Endothelial cell of umbilical vein (primary cell): ENCODE measurements around the gene INPP4B. TPM values are rescaled to one million over a fixed set of nuclear protein-coding genes. Genes with fewer than 3 reads are reported as not detected.

Experiments
- BruUV-seq: library from RNA; stranded (reverse); fragments of 400-500 nt; replicated peaks from 2 replicates; lab custom pipeline; 2021; lab: Mats Ljungman, UMichigan
- CTCF ChIA-PET: fragments of 300-600, 350-600 bp; sonication (Branson Sonifier 250); formaldehyde crosslinking; loops from one replicate; lab custom pipeline; 2021; ENCODE audit warnings: antibody characterized with exemption, inconsistent platforms; lab: Charles Lee
- POLR2A ChIA-PET: fragments of 300-600, 350-600 bp; sonication (Branson Sonifier 250); formaldehyde crosslinking; loops from one replicate; lab custom pipeline; 2021; ENCODE audit warnings: antibody characterized with exemption, inconsistent platforms; lab: Charles Lee
- DNase-seq: peaks from one replicate; pipeline ENCODE4 v3.0.0-alpha.2; 2011; ENCODE audit warnings: low read depth, low spot score
- FAIRE-seq: peaks from 2 replicates; lab custom pipeline; 2011; peaks lifted over from hg19 to GRCh38; lab: Jason Lieb, UNC
- H2AFZ ChIP-seq: 2 replicates; pipeline ENCODE4 v1.6.0; 2012; ENCODE audit warnings: low read depth, low read length, control low read depth, inconsistent platforms
- H3K27ac ChIP-seq: 2 replicates; pipeline ENCODE4 v1.5.1; 2011; ENCODE audit warnings: low read depth, mild to moderate bottlenecking, control low read depth, low read length, moderate library complexity; ENCODE audit not compliant: insufficient read depth
- H3K27me3 ChIP-seq, 2 experiments: 2 replicates each; pipeline versions ENCODE4 v1.6.0 to v1.6.1; 2011; ENCODE audit warnings: low read length in 2 of 2, mixed read lengths in 1 of 2; ENCODE audit not compliant: control insufficient read depth in 2 of 2, insufficient read depth in 2 of 2
- H3K36me3 ChIP-seq, 2 experiments: 2 replicates in 1 of 2; 3 replicates in 1 of 2; pipeline ENCODE4 v1.5.1; 2011; ENCODE audit warnings: low read length in 2 of 2, mild to moderate bottlenecking in 1 of 2, moderate library complexity in 1 of 2; ENCODE audit not compliant: control insufficient read depth in 2 of 2, insufficient read depth in 2 of 2; ENCODE audit errors: extremely low read depth in 1 of 2
- H3K4me1 ChIP-seq: 3 replicates; pipeline ENCODE4 v1.5.1; 2011; ENCODE audit warnings: mild to moderate bottlenecking, low read length; ENCODE audit not compliant: control insufficient read depth, insufficient read depth; ENCODE audit errors: extremely low read depth
- H3K4me2 ChIP-seq: 2 replicates; pipeline ENCODE4 v1.6.1; 2011; ENCODE audit warnings: low read length, control low read depth, mixed read lengths; ENCODE audit not compliant: insufficient read depth
- H3K4me3 ChIP-seq, 3 experiments: fragments of 200-600 bp in 1 of 3; sonication (generic), shearing (Covaris generic) in 1 of 3; replicated peaks in 1 of 3; 2 replicates each; pipeline ENCODE4 v1.5.1; 2011 to 2016; ENCODE audit warnings: control low read depth in 3 of 3, low read length in 3 of 3, mild to moderate bottlenecking in 2 of 3, inconsistent platforms in 1 of 3, low read depth in 1 of 3, moderate library complexity in 1 of 3; ENCODE audit not compliant: insufficient read depth in 1 of 3
- H3K79me2 ChIP-seq: 2 replicates; pipeline ENCODE4 v1.6.0; 2012; ENCODE audit warnings: low read length, inconsistent platforms; ENCODE audit not compliant: control insufficient read depth, insufficient read depth
- H3K9ac ChIP-seq: replicated peaks from 2 replicates; pipeline ENCODE3; 2011; ENCODE audit warnings: low read length, control low read depth; ENCODE audit not compliant: insufficient read depth; ENCODE audit errors: extremely low read depth
- H3K9me1 ChIP-seq: replicated peaks from 3 replicates; pipeline ENCODE4 v1.6.0; 2011; ENCODE audit warnings: mild to moderate bottlenecking, low read length; ENCODE audit not compliant: control insufficient read depth, insufficient read depth; ENCODE audit errors: extremely low read depth
- H3K9me3 ChIP-seq: replicated peaks from 2 replicates; pipeline ENCODE4 v1.5.1; 2012; ENCODE audit warnings: low read length, inconsistent platforms; ENCODE audit not compliant: control insufficient read depth, insufficient read depth
- H4K20me1 ChIP-seq: replicated peaks from 2 replicates; pipeline ENCODE3; 2011; ENCODE audit warnings: mild to moderate bottlenecking, low read length; ENCODE audit not compliant: control insufficient read depth, insufficient read depth; ENCODE audit errors: extremely low read depth
- EZH2 ChIP-seq: IDR thresholded peaks from 2 replicates; pipeline ENCODE4 v1.6.1; 2012; ENCODE audit warnings: borderline replicate concordance, low read depth, mild to moderate bottlenecking, moderate library complexity, low read length, inconsistent platforms; ENCODE audit not compliant: severe bottlenecking
- FOS ChIP-seq: IDR thresholded peaks from 2 replicates; pipeline ENCODE4 v1.6.1; 2011; ENCODE audit warnings: mild to moderate bottlenecking, low read length, moderate library complexity, borderline replicate concordance; ENCODE audit not compliant: insufficient read depth
- GATA2 ChIP-seq: IDR thresholded peaks from 2 replicates; pipeline ENCODE4 v1.7.0; 2011; ENCODE audit warnings: low read depth, mild to moderate bottlenecking, moderate library complexity, mixed read lengths, low read length; ENCODE audit not compliant: insufficient read length, insufficient read depth
- JUN ChIP-seq: IDR thresholded peaks from 2 replicates; pipeline ENCODE4 v1.6.1; 2011; ENCODE audit warnings: borderline replicate concordance, low read depth; ENCODE audit not compliant: insufficient read length, insufficient read depth
- MYC ChIP-seq: IDR thresholded peaks from one replicate; pipeline ENCODE4 v1.6.1; 2011; ENCODE audit warnings: mild to moderate bottlenecking, low read depth, low read length
- POLR2A ChIP-seq: IDR thresholded peaks from 2 replicates; pipeline ENCODE4 v1.6.1; 2012; ENCODE audit warnings: low read depth, mild to moderate bottlenecking, control low read depth, low read length
- dilution Hi-C: fragments of 300-500 bp; cut with MboI; formaldehyde crosslinking; loops from one replicate; pipeline ENCODE4 v1.15.0; 2019; ENCODE audit warnings: low sequenced_read_pairs; ENCODE audit not compliant: extremely low pct_ligation_motif_present
- intact Hi-C: fragments of 100-400 bp; cut with micrococcal nuclease; formaldehyde crosslinking; loops from one replicate; pipeline ENCODE4 v1.10.0; 2022
- polyA plus RNA-seq, 4 experiments: library from polyadenylated mRNA; depleted of rRNA in 3 of 4; stranded (reverse) in 3 of 4; unstranded in 1 of 4; fragments of >200 nt; gene quantifications; 2 replicates each; pipeline versions ENCODE4 v1.2.1 to v1.2.3, GENCODE V29; 2011 to 2012; ENCODE audit warnings: missing spikeins in 1 of 4
- total RNA-seq: library from RNA; stranded (reverse); gene quantifications from 2 replicates; pipeline ENCODE4 v1.2.3, GENCODE V29; 2021

Gene INPP4B
- total and polyA plus RNA-seq, 2 donors (not counting 3 experiments of a cell fraction or from before 2014, with no cell fraction given): 0.41 to 3.1 TPM

DNA sequence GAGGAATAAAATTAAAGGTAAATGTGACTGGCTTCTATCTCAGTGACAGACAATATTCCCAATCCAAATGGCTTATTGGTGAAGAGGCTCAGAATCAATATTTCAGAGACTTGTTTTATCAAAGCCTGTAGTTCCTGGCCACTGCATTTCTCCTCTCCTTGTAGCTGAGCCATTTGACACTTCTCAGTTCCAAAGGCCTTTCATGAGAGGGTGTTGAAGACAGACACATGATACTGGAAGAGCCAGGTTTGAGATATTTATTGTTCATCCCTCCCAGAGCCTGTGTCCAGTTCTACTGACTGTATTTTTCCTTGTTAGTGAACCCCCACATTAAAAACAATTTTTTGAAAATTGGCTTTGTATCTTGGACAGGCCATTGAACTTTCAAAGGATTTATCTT, 12.9 kb upstream of the INPP4B start:
- H3K79me2 ChIP-seq: no peaks in the 10 kb centered on the region
- TF ChIP-seq POLR2A (no peak), GATA2 (no peak), JUN (no peak), EZH2 (no peak), FOS (no peak)
- no peak overlapping the region for H3K9ac ChIP-seq
- H3K36me3 ChIP-seq: no peaks in the 10 kb centered on the region
- BruUV-seq: no TSS peak
- no peaks in the 10 kb centered on the region for H4K20me1 ChIP-seq
- intact Hi-C loops: no loop called here
- DNase-seq (no peak), FAIRE-seq (no peak)
- H2AFZ ChIP-seq: no peak overlapping the region
- no peaks in the 10 kb centered on the region for H3K4me1 ChIP-seq
- H3K4me3 ChIP-seq: no peak overlapping the region
- ChIA-PET CTCF (interaction anchor here (1.2 kb wide), 1 partner anchor 9 kb away, joined by 9 read pairs; no protein-coding TSS in a partner anchor), POLR2A (no interaction called here)
- no peaks in the 10 kb centered on the region for H3K9me1 ChIP-seq
- dilution Hi-C loops: no loop called here
- H3K27ac ChIP-seq: no peak overlapping the region
- peaks cover 2 to 3% of the 10 kb centered on the region in 2 experiments for H3K27me3 ChIP-seq
- no peaks in the 10 kb centered on the region for H3K9me3 ChIP-seq
- no peak overlapping the region for H3K4me2 ChIP-seq

DNA sequence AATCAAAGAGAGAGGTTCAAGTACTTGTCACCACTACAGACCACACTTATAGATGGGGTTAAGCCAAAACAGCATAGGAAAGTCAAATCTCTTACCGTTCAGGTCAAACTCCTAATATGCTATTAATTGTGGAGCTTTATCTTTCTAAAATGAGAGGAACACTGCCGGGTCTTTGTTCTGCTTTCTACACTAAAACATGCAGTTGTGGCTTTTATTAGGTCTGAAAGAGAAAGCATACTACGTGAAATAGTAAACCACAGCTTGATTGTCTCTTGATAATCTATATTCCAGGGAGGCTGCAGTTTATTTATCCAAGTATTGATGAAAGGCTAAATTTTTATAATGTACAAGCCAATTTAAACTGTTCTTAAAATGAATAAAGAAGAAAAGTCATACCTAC, 12.3 kb upstream of the INPP4B start:
- no TSS peak for BruUV-seq
- Histone ChIP-seq H3K9me3 (no peaks in the 10 kb centered on the region), H3K27ac (no peak overlapping the region), H3K36me3 (no peaks in the 10 kb centered on the region), H3K9me1 (no peaks in the 10 kb centered on the region), H3K4me3 (no peak overlapping the region), H4K20me1 (no peaks in the 10 kb centered on the region), H3K79me2 (no peaks in the 10 kb centered on the region), H3K4me1 (no peaks in the 10 kb centered on the region), H3K27me3 (peaks cover 2 to 3% of the 10 kb centered on the region in 2 experiments), H3K4me2 (no peak overlapping the region), H2AFZ (no peak overlapping the region), H3K9ac (no peak overlapping the region)
- FAIRE-seq (no peak), DNase-seq (no peak)
- CTCF ChIA-PET: no interaction called here
- POLR2A ChIA-PET: no interaction called here
- intact Hi-C loops: no loop called here
- TF ChIP-seq EZH2 (no peak), FOS (no peak), POLR2A (no peak), GATA2 (no peak), JUN (no peak), MYC (no peak)
- dilution Hi-C loops: no loop called here
